KBM-7 (cell line): ENCODE data around the gene ADAMTS2.
A peak's percentile ranks its signal among the peaks of the same experiment; 100 is the strongest.
"Not testable (repeated sequence)": the region's sequence is repeated elsewhere in the genome, so short reads cannot be mapped to it uniquely, and the experiment has no call there.

ENCODE experiments used
- DNase-seq: peaks from one replicate; pipeline ENCODE4 v3.0.0-alpha.2; 2015
- in situ Hi-C: fragments of 300-500 bp; cut with MboI; formaldehyde crosslinking; loops from 2 replicates; pipeline ENCODE4 v1.14.3; 2020; ENCODE audit warnings: low sequenced_read_pairs, low pct_unique_long_range_greater_than_20kb, mixed read lengths

Gene ADAMTS2

GRCh38 chr5:179289756-179290385 is 55.4 kb downstream of the ADAMTS2 start:
- no peak for DNase-seq
- in situ Hi-C loops, result no loop called here

GRCh38 chr5:179288809-179289185 is 56.5 kb downstream of the ADAMTS2 start:
- in situ Hi-C loops, result no loop called here
- DNase-seq, result no peak

- no peak for DNase-seq
- in situ Hi-C loops, result no loop called here
Measured at GRCh38 chr5:179288101-179288808, 57.0 kb downstream of the ADAMTS2 start.

GRCh38 chr5:179287631-179288030 is 57.6 kb downstream of the ADAMTS2 start:
- in situ Hi-C loops, result no loop called here
- no peak for DNase-seq

GRCh38 chr5:179287071-179287470 is 58.2 kb downstream of the ADAMTS2 start:
- in situ Hi-C loops, result no loop called here
- no peak for DNase-seq

- DNase-seq, in situ Hi-C loops: not testable (repeated sequence)
Measured at GRCh38 chr5:179285776-179286162, 59.5 kb downstream of the ADAMTS2 start.

- in situ Hi-C loops, result no loop called here
- no peak for DNase-seq
Measured at GRCh38 chr5:179284751-179285631, 60.3 kb downstream of the ADAMTS2 start.

GRCh38 chr5:179283908-179284307 is 61.4 kb downstream of the ADAMTS2 start:
- in situ Hi-C loops, DNase-seq: not testable (repeated sequence)

- DNase-seq, result no peak
- in situ Hi-C loops, result no loop called here
Measured at GRCh38 chr5:179281694-179282093, 63.6 kb downstream of the ADAMTS2 start.

GRCh38 chr5:179280095-179280490 is 65.2 kb downstream of the ADAMTS2 start:
- no peak for DNase-seq
- in situ Hi-C loops, result no loop called here

GRCh38 chr5:179279347-179280094 is 65.7 kb downstream of the ADAMTS2 start:
- in situ Hi-C loops, result no loop called here

GRCh38 chr5:179278546-179278945 is 66.7 kb downstream of the ADAMTS2 start:
- in situ Hi-C loops, result no loop called here
- DNase-seq, result no peak

More at GRCh38 chr5:179279347-179280094, 65.7 kb downstream of the ADAMTS2 start:
- DNase-seq, result no peak

GRCh38 chr5:179278119-179278518 is 67.1 kb downstream of the ADAMTS2 start:
- in situ Hi-C loops, result no loop called here
- DNase-seq, result peak; percentile 35

GRCh38 chr5:179276838-179277395 is 68.3 kb downstream of the ADAMTS2 start:
- in situ Hi-C loops, result no loop called here
- DNase-seq, result no peak

- DNase-seq, result no peak
- in situ Hi-C loops, result no loop called here
Measured at GRCh38 chr5:179275941-179276837, 69.1 kb downstream of the ADAMTS2 start.

- in situ Hi-C loops, result no loop called here
- DNase-seq, result no peak
Measured at GRCh38 chr5:179275381-179275878, 69.8 kb downstream of the ADAMTS2 start.

- in situ Hi-C loops, result no loop called here
- DNase-seq, result no peak
Measured at GRCh38 chr5:179274321-179275315, 70.6 kb downstream of the ADAMTS2 start.
